ENCODE data around the gene PHACTR1. TPM values are rescaled to one million over a fixed set of nuclear protein-coding genes. Genes with fewer than 3 reads are reported as not detected.
A peak's percentile ranks its signal among the peaks of the same experiment; 100 is the strongest.

PHACTR1 gene
- total and polyA plus RNA-seq, 2 of the 4 experiments (the other 2 are of a cell fraction) = not detected

DNA sequence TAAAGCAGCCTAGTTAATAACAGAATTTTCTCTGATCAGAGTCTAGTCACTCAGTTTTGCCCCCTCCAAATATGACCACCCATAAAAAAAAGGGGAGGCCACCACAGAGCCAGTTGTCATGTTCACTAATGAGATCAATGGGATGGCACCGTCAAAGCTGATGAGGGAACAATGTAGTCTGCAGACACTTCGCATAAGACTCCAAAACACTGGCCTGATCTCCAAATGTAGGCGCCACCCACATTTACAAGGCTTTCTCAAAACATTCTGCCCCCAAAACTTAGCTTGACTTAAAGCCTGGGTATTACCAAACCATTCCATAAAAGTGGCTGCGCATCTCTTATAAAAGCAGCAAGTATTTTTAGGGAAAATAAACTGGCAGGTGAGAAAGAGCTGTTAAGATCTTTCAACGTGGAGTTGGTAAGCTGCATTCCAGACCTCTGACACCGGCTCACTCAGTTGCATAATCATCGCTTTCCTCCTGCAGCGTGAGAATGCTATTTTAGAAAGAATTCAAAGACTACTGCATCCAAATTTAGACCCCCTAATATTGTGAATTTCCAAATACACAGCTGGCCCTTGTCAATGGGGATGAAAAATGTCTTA lies 552.4 kb downstream of the PHACTR1 start:
- WGBS, 2 experiments (ENCODE audit: extremely low coverage in 2 of 2, insufficient read length in 1 of 2) = 60% methylated on average over 2 of the region's 8 CpGs; no CpG with 5 or more reads in 1 of the 2 experiments
- H3K4me1 ChIP-seq (ENCODE audit: control insufficient read depth, insufficient read depth, low read length) = no peaks in the 10 kb centered on the region
- no peak overlapping the region for H3K56ac ChIP-seq (ENCODE audit: extremely low read depth, insufficient read depth, low read length)
- H3K9ac ChIP-seq (ENCODE audit: low read depth, low read length) = no peak overlapping the region
- no peak overlapping the region for H4K91ac ChIP-seq (ENCODE audit: insufficient read depth, low read depth, low read length)
- no peak overlapping the region for H4K8ac ChIP-seq (ENCODE audit: low read depth in 2 of 2, low read length in 2 of 2)
- no peak overlapping the region for H2AFZ ChIP-seq (replicated peaks; ENCODE audit: low read length, poor library complexity)
- no peak overlapping the region for H3K18ac ChIP-seq (ENCODE audit: low read depth, low read length)
- H3K14ac ChIP-seq (replicated peaks; ENCODE audit: low read depth, low read length) = no peak overlapping the region
- in situ Hi-C loops (cut with MboI; ENCODE audit: low sequenced_read_pairs) (no loop called here), dilution Hi-C loops (cut with HindIII; ENCODE audit: low sequenced_read_pairs, unreplicated experiment) (no loop called here), intact Hi-C loops (cut with micrococcal nuclease) (no loop called here)
- H2BK120ac ChIP-seq (ENCODE audit: low read depth, low read length) = no peak overlapping the region
- no peak overlapping the region for H2AK5ac ChIP-seq (ENCODE audit: low read depth, low read length)
- no peak overlapping the region for H2BK5ac ChIP-seq (ENCODE audit: low read depth, low read length, poor library complexity, severe bottlenecking)
- no peak overlapping the region for H3K23ac ChIP-seq (ENCODE audit: low read depth, low read length)
- H3K4ac ChIP-seq (ENCODE audit: low read depth, low read length) = no peak overlapping the region
- H4K5ac ChIP-seq (ENCODE audit: low read depth, low read length) = no peak overlapping the region
- no peak overlapping the region for H2BK15ac ChIP-seq (ENCODE audit: low read depth, low read length)
- no peaks in the 10 kb centered on the region for H3K9me1 ChIP-seq (ENCODE audit: insufficient read depth, low read length)
- CTCF ChIA-PET = interaction anchor here (1.0 kb wide), 1 partner anchor 11 kb away, joined by 4 read pairs; no protein-coding TSS in a partner anchor
- H3K36me3 ChIP-seq (ENCODE audit: control insufficient read depth, insufficient read depth, low read length) = no peaks in the 10 kb centered on the region
- ATAC-seq (ENCODE audit: low read depth) (peak; percentile 17; the same call in 1 of the 2 replicates), DNase-seq (peak; percentile 44)
- H3K79me1 ChIP-seq (ENCODE audit: low read depth in 1 of 2, low read length in 2 of 2) = no peaks in the 10 kb centered on the region
- H3K27me3 ChIP-seq (ENCODE audit: control insufficient read depth, insufficient read depth, low read length) = no peaks in the 10 kb centered on the region; the same call in 1 of the 2 replicates
- no TSS peak for BruUV-seq (replicated peaks)
- no peak overlapping the region for H3K4me3 ChIP-seq (ENCODE audit: insufficient read depth, low read depth, low read length)
- no peak overlapping the region for H2AK9ac ChIP-seq (replicated peaks; ENCODE audit: low read depth, low read length, poor library complexity)
- no peak overlapping the region for H2BK20ac ChIP-seq (ENCODE audit: low read depth, low read length)
- no peak overlapping the region for H3K4me2 ChIP-seq (ENCODE audit: low read depth, low read length)
- no peak overlapping the region for H3K27ac ChIP-seq (ENCODE audit: insufficient read depth, low read length)
- H3K9me3 ChIP-seq (ENCODE audit: control insufficient read depth, insufficient read depth, low read length) = no peaks in the 10 kb centered on the region
- POLR2A ChIA-PET (ENCODE audit: unreplicated experiment) = no interaction called here
- TF ChIP-seq, protein P1, sequence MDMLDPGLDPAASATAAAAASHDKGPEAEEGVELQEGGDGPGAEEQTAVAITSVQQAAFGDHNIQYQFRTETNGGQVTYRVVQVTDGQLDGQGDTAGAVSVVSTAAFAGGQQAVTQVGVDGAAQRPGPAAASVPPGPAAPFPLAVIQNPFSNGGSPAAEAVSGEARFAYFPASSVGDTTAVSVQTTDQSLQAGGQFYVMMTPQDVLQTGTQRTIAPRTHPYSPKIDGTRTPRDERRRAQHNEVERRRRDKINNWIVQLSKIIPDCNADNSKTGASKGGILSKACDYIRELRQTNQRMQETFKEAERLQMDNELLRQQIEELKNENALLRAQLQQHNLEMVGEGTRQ (IDR thresholded peaks at IDR 0.05; ENCODE audit: low read depth, low read length) = no peak
- TF ChIP-seq CEBPB (IDR thresholded peaks at IDR 0.05; ENCODE audit: low read depth, low read length) = peak; percentile 82
- no peak for TF ChIP-seq RCOR1 (IDR thresholded peaks at IDR 0.05; ENCODE audit: insufficient replicate concordance, low read length)
- no peak for TF ChIP-seq SMC3 (IDR thresholded peaks at IDR 0.05; ENCODE audit: low read depth, low read length)
- H4K20me1 ChIP-seq (ENCODE audit: insufficient read depth, low read length) = no peaks in the 10 kb centered on the region
